NT2/D1 (cell line): ENCODE results near the gene HBEGF.

ENCODE experiments used
- YY1 ChIP-seq: IDR thresholded peaks from 2 replicates; pipeline ENCODE4 v1.6.1; 2011; ENCODE audit not compliant: insufficient read length, insufficient read depth
- ZNF274 ChIP-seq: IDR thresholded peaks from 2 replicates; pipeline ENCODE4 v1.6.1; 2011; ENCODE audit warnings: mild to moderate bottlenecking, low read depth, low read length

DNA sequence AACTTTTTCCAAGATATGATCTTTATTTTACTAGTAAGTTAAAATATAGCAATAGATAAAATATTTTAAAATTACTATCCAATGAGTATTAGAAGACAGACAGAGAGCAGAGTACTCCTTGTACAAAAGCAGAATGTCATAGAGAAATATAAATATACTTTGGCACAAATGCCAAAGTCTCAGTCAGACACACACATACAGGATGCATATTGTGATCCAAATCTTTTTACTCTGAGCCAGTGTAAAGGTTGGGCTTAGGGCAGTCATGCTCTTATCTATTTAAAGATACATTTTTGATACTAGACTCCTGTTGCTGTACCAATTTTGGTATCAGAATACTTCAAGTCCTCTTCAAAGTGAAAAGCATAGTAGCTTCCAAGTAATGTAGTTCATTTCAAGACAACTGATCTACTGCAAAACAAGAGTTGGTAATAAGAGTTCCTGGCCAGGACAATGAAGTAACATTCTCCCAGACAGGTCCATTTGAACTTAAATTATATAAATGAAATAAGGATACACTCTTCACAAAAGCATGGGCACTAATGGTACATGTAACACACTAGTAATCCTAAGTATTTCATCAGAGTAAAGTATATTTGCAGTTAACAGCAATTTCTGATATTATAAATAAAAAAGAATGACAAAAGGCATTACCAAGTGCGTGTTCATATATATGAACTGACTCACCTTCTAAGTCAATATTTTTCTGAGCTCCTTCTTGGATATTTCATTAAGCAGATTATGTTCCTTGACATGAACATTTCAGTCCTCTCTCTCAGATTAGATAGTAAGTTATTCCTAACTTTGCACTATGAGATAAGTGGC, 54.0 kb downstream of the HBEGF start:
- no peak for TF ChIP-seq ZNF274
- no peak for TF ChIP-seq YY1
